Measurements from ENCODE around the gene ELOVL2.

The ELOVL2 gene

DNA sequence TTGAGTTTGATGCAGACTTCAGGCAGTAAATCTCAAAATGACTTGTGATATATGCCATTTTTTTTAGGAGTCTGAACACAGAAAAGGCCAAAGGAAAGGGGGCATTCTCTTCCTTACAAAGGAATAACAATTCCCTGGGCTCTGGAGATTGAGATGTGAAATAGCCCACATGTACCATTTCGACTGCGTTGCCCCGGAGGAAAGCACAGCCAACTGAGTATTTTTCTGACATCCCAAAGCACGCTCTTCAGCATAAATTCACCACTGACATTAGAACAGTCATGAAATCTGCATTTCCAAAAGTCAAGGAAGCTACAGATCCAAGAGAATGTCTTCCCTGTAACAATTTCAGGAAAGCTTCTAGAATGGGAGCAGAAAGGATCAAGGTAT is 7.8 kb downstream of the ELOVL2 start:
- no peak for DNase-seq
- no peaks in the 10 kb centered on the region for H3K4me1 ChIP-seq
- TF ChIP-seq, protein P1, sequence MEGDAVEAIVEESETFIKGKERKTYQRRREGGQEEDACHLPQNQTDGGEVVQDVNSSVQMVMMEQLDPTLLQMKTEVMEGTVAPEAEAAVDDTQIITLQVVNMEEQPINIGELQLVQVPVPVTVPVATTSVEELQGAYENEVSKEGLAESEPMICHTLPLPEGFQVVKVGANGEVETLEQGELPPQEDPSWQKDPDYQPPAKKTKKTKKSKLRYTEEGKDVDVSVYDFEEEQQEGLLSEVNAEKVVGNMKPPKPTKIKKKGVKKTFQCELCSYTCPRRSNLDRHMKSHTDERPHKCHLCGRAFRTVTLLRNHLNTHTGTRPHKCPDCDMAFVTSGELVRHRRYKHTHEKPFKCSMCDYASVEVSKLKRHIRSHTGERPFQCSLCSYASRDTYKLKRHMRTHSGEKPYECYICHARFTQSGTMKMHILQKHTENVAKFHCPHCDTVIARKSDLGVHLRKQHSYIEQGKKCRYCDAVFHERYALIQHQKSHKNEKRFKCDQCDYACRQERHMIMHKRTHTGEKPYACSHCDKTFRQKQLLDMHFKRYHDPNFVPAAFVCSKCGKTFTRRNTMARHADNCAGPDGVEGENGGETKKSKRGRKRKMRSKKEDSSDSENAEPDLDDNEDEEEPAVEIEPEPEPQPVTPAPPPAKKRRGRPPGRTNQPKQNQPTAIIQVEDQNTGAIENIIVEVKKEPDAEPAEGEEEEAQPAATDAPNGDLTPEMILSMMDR (IDR thresholded peaks at IDR 0.05), result no peak
- no peak overlapping the region for H3K27ac ChIP-seq
- peaks cover 0 to 10% of the 10 kb centered on the region in 2 donors for H3K27me3 ChIP-seq
- no peak overlapping the region for H3K4me3 ChIP-seq
- no peaks in the 10 kb centered on the region for H3K9me3 ChIP-seq
- intact Hi-C loops (cut with DNase I; ENCODE audit: low total_unique reads), result no loop called here
- no peaks in the 10 kb centered on the region for H3K36me3 ChIP-seq

DNA sequence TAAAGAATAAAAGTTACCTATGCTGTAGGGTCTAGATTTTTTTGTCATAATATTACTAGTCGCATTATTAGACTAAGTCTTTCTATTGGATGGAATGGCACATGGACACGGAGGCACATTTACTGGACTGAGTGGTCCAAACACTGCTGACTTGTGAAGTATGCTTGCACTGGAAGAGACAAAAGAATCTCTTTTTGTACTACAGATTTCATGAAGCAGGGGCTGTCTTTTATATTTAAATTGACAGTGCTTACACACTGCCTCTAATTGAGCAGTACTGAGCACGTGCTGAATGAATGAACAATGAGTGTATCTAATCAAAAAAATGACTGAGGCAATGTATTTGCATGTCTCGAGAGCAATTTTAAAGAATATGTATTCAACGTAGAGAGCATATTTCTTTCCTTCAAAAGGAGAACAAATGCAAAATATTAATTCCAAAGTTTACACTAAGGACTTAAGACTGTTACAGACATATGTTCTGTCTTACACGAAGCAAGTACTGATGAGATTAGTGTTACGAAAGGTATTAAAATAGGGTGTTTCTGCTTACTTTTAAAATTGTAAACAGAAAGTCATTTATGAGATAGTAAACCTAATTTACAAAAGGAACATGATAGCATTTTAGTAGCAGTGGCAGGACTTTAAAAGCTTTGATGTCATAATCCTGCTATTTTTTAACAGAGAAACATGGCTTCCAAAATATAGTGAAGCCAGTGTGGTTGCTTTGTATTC is 8.3 kb downstream of the ELOVL2 start:
- H3K4me3 ChIP-seq, result no peak overlapping the region
- no peak for DNase-seq
- H3K27ac ChIP-seq, result no peak overlapping the region

DNA sequence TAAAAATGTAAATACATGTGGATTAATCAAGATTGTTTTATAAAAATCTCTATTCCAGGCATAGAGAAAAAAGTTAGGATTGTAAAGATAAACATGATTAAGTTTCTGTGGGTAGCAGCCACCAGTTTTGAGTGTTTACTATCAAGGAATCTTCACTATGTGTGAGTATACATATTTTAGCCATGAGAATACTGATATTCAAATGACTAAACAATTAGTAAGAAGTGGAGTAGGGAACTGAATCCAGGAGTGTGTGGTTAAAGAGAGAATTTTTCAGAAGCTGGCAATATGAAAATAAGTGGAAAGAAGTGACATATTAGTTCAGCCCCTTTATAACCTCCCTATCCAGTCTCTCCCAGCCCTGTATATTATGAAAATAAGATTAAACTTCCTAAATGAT is 10.3 kb downstream of the ELOVL2 start:
- H3K36me3 ChIP-seq, result no peaks in the 10 kb centered on the region
- peaks cover 0 to 10% of the 10 kb centered on the region in 2 donors for H3K27me3 ChIP-seq
- intact Hi-C loops (cut with DNase I; ENCODE audit: low total_unique reads), result no loop called here
- no peaks in the 10 kb centered on the region for H3K9me3 ChIP-seq
- H3K4me3 ChIP-seq, result no peak overlapping the region
- no peaks in the 10 kb centered on the region for H3K4me1 ChIP-seq
- no peak for DNase-seq
- H3K27ac ChIP-seq, result no peak overlapping the region
- TF ChIP-seq, protein P1 (IDR thresholded peaks at IDR 0.05), result no peak

More for the DNA sequence above, 8.3 kb downstream of the ELOVL2 start:
- no peaks in the 10 kb centered on the region for H3K36me3 ChIP-seq
- H3K27me3 ChIP-seq, result peaks cover 0 to 10% of the 10 kb centered on the region in 2 donors
- intact Hi-C loops (cut with DNase I; ENCODE audit: low total_unique reads), result no loop called here
- no peaks in the 10 kb centered on the region for H3K9me3 ChIP-seq
- TF ChIP-seq, protein P1 (IDR thresholded peaks at IDR 0.05), result no peak
- no peaks in the 10 kb centered on the region for H3K4me1 ChIP-seq

DNA sequence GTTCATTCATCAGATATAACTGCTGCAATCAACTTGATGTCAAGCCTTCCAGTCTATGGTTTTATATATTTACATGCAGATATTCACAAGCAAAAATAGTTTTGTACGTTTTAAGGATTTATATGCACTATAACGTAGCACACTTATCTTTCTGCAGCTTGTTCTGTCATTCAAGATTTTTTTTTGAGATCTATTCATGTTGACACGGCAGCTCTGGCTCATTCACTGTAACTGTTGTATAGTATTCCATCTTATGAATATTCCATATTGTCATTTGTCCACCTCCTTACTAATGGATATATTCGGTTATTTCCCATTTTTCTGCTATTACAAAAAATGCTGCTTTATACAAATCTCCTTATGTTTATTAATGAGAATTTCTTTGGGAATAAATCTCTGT is 13.2 kb downstream of the ELOVL2 start:
- intact Hi-C loops (cut with DNase I; ENCODE audit: low total_unique reads), result no loop called here
- Histone ChIP-seq H3K27me3 (peaks cover 0 to 14% of the 10 kb centered on the region in 2 donors), H3K27ac (no peak overlapping the region), H3K4me3 (no peak overlapping the region), H3K9me3 (no peaks in the 10 kb centered on the region), H3K4me1 (no peaks in the 10 kb centered on the region), H3K36me3 (no peaks in the 10 kb centered on the region)
- TF ChIP-seq, protein P1 (IDR thresholded peaks at IDR 0.05), result no peak
- DNase-seq, result no peak

DNA sequence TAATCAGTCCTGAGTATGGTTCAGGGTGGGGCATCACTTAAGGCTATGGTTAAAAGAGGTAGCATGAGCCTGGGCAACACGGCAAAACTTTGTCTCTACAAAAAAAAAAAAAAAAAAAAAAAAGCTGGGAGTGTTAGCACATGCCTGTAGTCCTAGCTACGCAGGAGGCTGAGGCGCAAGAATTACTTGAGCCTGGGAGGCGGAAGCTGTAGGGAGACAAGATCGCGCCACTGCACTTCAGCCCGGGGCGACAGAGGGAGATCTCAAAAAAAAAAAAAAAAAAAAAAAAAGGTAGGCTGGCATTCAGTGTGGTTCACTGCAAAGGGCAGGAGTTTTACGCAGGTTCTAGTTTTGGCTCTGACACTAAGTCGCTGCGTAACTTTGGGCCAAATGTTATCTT is 15.1 kb downstream of the ELOVL2 start:
- TF ChIP-seq, protein P1 (IDR thresholded peaks at IDR 0.05), result no peak
- Histone ChIP-seq H3K9me3 (no peaks in the 10 kb centered on the region), H3K36me3 (no peaks in the 10 kb centered on the region), H3K27me3 (peaks cover 0 to 8% of the 10 kb centered on the region in 2 donors), H3K4me1 (no peaks in the 10 kb centered on the region), H3K27ac (no peak overlapping the region), H3K4me3 (no peak overlapping the region)
- intact Hi-C loops (cut with DNase I; ENCODE audit: low total_unique reads), result no loop called here
- no peak for DNase-seq

Measured in tibial artery (tissue), 4 donors.